ENCODE results near the gene SCAF4. TPM values are rescaled to one million over a fixed set of nuclear protein-coding genes. Genes with fewer than 3 reads are reported as not detected.
"Not testable (repeated sequence)": the region's sequence is repeated elsewhere in the genome, so short reads cannot be mapped to it uniquely, and the experiment has no call there.

SCAF4 gene
- total RNA-seq, 1 donor from 2014 or later = 51.9 TPM

DNA sequence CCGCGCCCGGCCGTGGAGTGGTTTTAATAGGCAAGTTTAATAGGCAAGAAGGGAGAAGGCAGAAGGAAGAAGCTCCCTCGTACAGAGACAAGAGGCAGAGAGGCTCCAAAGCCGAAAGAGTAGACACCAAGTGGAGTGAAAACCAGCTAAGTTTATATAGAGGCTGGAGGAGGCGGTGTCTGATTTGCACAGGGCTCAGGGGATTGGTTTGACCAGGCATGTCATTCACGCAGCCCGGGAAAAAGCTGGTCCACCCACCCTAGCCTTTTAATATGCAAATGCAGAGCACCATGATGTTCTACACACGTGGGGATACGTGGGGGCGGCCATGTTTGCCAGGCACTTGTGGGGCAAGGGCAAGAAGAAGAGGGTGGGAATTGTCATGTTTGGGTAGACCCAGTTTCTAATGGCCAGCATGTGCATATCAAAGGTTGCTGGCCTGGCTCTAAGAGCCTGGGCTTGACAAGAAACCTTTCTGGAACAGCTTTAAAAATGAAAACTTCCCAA, 90.4 kb downstream of the SCAF4 start:
- no peak for DNase-seq
- Mint-ChIP-seq H3K27me3 (ENCODE audit: unreplicated experiment) (peaks cover 2% of the 10 kb centered on the region), H3K4me1 (ENCODE audit: low read depth, unreplicated experiment) (no peaks in the 10 kb centered on the region), H3K4me3 (ENCODE audit: unreplicated experiment) (no peak overlapping the region), H3K27ac (ENCODE audit: unreplicated experiment) (no peak overlapping the region), H3K36me3 (ENCODE audit: unreplicated experiment) (peaks cover 5% of the 10 kb centered on the region), H3K9me3 (ENCODE audit: unreplicated experiment) (peaks cover 8% of the 10 kb centered on the region)
- TF ChIP-seq, protein P1, sequence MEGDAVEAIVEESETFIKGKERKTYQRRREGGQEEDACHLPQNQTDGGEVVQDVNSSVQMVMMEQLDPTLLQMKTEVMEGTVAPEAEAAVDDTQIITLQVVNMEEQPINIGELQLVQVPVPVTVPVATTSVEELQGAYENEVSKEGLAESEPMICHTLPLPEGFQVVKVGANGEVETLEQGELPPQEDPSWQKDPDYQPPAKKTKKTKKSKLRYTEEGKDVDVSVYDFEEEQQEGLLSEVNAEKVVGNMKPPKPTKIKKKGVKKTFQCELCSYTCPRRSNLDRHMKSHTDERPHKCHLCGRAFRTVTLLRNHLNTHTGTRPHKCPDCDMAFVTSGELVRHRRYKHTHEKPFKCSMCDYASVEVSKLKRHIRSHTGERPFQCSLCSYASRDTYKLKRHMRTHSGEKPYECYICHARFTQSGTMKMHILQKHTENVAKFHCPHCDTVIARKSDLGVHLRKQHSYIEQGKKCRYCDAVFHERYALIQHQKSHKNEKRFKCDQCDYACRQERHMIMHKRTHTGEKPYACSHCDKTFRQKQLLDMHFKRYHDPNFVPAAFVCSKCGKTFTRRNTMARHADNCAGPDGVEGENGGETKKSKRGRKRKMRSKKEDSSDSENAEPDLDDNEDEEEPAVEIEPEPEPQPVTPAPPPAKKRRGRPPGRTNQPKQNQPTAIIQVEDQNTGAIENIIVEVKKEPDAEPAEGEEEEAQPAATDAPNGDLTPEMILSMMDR (IDR thresholded peaks at IDR 0.05; ENCODE audit: partially characterized antibody, unreplicated experiment) = no peak

DNA sequence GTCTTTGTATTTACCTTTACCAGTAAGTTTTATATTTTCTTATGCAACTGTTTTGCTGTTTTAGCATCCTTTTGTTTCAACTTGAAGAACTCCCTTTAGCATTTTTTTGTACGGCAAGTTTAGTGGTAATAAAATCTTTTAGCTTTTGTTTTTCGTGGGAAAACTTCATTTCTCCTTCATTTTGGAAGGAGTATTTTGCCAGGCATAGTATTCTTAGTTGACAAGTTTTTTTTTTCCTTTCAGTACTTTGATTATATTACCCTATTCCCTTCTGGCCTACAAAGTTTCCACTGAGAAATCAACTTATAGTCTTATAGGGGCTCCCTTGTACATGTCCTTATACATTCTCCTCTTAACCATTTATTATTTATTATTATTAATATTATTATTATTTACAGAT, 95.0 kb downstream of the SCAF4 start:
- DNase-seq = no peak
- TF ChIP-seq, protein P1 (IDR thresholded peaks at IDR 0.05; ENCODE audit: partially characterized antibody, unreplicated experiment) = no peak
- Mint-ChIP-seq H3K27ac (ENCODE audit: unreplicated experiment) (no peak overlapping the region), H3K27me3 (ENCODE audit: unreplicated experiment) (peaks cover 6% of the 10 kb centered on the region), H3K4me3 (ENCODE audit: unreplicated experiment) (no peak overlapping the region), H3K36me3 (ENCODE audit: unreplicated experiment) (peaks cover 5% of the 10 kb centered on the region), H3K4me1 (ENCODE audit: low read depth, unreplicated experiment) (no peaks in the 10 kb centered on the region), H3K9me3 (ENCODE audit: unreplicated experiment) (peaks cover 9% of the 10 kb centered on the region)

DNA sequence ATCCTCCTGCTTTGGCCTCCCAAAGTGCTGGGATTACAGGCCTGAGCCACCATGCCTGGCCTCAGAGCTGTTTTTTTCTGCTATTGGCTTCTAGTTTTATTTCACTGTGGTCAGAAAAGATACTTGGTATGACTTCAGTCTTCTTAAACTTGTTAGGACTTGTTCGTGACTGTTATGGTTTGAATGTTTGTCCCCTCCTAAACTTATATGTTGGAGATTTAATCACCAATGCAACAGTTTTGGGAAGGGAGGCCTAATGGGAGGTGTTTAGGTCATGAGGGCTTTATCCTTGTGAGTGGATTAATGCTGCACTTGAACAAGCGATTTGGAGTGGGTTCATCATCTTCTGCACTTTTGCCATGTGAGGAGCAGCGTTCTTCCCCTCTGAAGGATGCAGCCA, 96.9 kb downstream of the SCAF4 start:
- TF ChIP-seq, protein P1 (IDR thresholded peaks at IDR 0.05; ENCODE audit: partially characterized antibody, unreplicated experiment) = no peak
- H3K27me3 Mint-ChIP-seq (ENCODE audit: unreplicated experiment) = peaks cover 4% of the 10 kb centered on the region
- peaks cover 4% of the 10 kb centered on the region for H3K9me3 Mint-ChIP-seq (ENCODE audit: unreplicated experiment)
- H3K27ac Mint-ChIP-seq (ENCODE audit: unreplicated experiment) = no peak overlapping the region
- DNase-seq = no peak
- peaks cover 5% of the 10 kb centered on the region for H3K36me3 Mint-ChIP-seq (ENCODE audit: unreplicated experiment)
- H3K4me1 Mint-ChIP-seq (ENCODE audit: low read depth, unreplicated experiment) = no peaks in the 10 kb centered on the region
- H3K4me3 Mint-ChIP-seq (ENCODE audit: unreplicated experiment) = no peak overlapping the region

DNA sequence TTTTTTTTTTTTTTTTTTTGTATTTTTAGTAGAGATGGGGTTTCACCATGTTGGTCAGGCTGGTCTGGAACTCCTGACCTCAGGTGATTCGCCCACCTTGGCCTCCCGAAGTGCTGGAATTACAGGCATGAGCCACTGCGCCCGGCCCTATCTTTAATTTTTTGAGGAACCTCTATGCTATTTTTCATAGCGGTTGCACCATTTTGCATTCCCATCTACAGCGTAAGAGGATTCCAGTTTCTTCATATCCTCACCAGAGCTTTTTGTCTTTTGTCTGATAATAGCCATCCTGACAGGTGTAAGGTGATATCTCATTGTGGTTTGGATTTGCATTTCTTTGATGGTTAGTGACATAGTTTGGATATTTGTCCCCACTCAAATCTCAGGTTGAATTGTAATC, 100.0 kb downstream of the SCAF4 start:
- DNase-seq; H3K9me3 Mint-ChIP-seq (ENCODE audit: unreplicated experiment); H3K4me3 Mint-ChIP-seq (ENCODE audit: unreplicated experiment); H3K4me1 Mint-ChIP-seq (ENCODE audit: low read depth, unreplicated experiment); H3K27me3 Mint-ChIP-seq (ENCODE audit: unreplicated experiment); H3K36me3 Mint-ChIP-seq (ENCODE audit: unreplicated experiment); H3K27ac Mint-ChIP-seq (ENCODE audit: unreplicated experiment): not testable (repeated sequence)

DNA sequence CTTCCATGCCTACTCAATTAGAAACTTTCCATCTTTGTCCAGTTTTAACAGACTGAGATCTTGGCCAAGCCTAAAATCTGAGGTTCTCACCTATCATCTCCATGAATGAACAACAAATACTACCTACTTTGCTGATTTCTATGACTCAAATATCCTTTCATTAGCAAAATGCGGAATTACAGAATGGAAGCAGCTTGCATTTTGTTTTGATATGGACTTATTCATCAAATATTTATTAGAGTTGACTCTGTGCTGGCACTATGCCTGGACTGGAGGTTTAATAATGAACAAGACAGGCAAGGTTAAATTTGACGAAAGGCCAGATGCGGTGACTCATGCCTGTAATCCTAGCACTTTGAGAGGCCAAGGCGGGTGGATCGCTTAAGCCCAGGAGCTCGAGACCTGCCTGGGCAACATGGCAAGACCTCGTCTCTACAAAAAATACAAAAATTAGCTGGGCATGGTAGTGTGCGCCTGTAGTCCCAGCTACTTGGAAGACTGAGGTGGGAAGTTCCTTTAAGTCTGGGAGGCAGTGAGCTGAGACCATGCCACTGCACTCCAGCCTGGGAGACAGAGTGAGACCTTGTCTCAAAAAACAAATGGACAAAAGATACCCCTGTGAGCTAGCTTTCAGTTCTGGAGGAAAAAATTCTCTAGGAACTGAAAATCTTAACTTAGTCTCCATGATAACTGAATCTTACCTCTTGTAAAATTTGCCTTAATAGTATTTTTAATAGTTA, 101.8 kb downstream of the SCAF4 start:
- H3K27ac Mint-ChIP-seq (ENCODE audit: unreplicated experiment) = no peak overlapping the region
- peaks cover 5% of the 10 kb centered on the region for H3K27me3 Mint-ChIP-seq (ENCODE audit: unreplicated experiment)
- TF ChIP-seq, protein P1 (IDR thresholded peaks at IDR 0.05; ENCODE audit: partially characterized antibody, unreplicated experiment) = no peak
- no peak for DNase-seq
- H3K36me3 Mint-ChIP-seq (ENCODE audit: unreplicated experiment) = no peaks in the 10 kb centered on the region
- H3K4me3 Mint-ChIP-seq (ENCODE audit: unreplicated experiment) = no peak overlapping the region
- no peaks in the 10 kb centered on the region for H3K4me1 Mint-ChIP-seq (ENCODE audit: low read depth, unreplicated experiment)
- H3K9me3 Mint-ChIP-seq (ENCODE audit: unreplicated experiment) = peaks cover 2% of the 10 kb centered on the region

Measured in glutamatergic neuron (in vitro differentiated cells).